H1 (cell line): ENCODE measurements around the gene PGAP2.
"Not testable (repeated sequence)": the region's sequence is repeated elsewhere in the genome, so short reads cannot be mapped to it uniquely, and the experiment has no call there.

Experiments used
- BRCA1 ChIP-seq: IDR thresholded peaks from 2 replicates; pipeline ENCODE4 v1.6.1; 2012; ENCODE audit warnings: low read depth, low read length, improper control_type of control experiment
- CEBPB ChIP-seq: IDR thresholded peaks from 2 replicates; pipeline ENCODE4 v1.6.1; 2012; ENCODE audit warnings: low read depth, low read length
- MAFK ChIP-seq: IDR thresholded peaks from 2 replicates; pipeline ENCODE4 v1.6.1; 2012; ENCODE audit warnings: low read depth, mild to moderate bottlenecking, improper control_type of control experiment, low read length
- POLR2A ChIP-seq, 2 experiments: IDR thresholded peaks; 1 replicate in 1 of 2; 2 replicates in 1 of 2; pipeline ENCODE4 v1.6.1; 2011; ENCODE audit warnings: low read depth in 2 of 2, low read length in 2 of 2, mild to moderate bottlenecking in 2 of 2; ENCODE audit errors: control extremely low read depth in 1 of 2
- POLR2AphosphoS5 ChIP-seq: IDR thresholded peaks from 2 replicates; pipeline ENCODE4 v1.6.1; 2011; ENCODE audit warnings: low read depth, low read length
- RBBP5 ChIP-seq: IDR thresholded peaks from 2 replicates; pipeline ENCODE4 v1.7.1; 2012; ENCODE audit warnings: low read depth, mild to moderate bottlenecking, inconsistent platforms, low read length, moderate library complexity, borderline replicate concordance
- SUZ12 ChIP-seq: fragments of 200-600 bp; sonication (generic); IDR thresholded peaks from 2 replicates; pipeline ENCODE4 v1.6.1; 2012; ENCODE audit warnings: mild to moderate bottlenecking, inconsistent platforms, low read length, moderate library complexity, mixed read lengths
- TAF1 ChIP-seq: IDR thresholded peaks from 2 replicates; pipeline ENCODE4 v1.6.1; 2011; ENCODE audit warnings: mild to moderate bottlenecking, low read depth, low read length
- TF ChIP-seq, protein P1 (sequence below): IDR thresholded peaks from 2 replicates; pipeline ENCODE4 v1.6.1; 2012; ENCODE audit warnings: low read length, inconsistent platforms
- TF ChIP-seq, protein P2 (sequence below), 3 experiments: IDR thresholded peaks; 1 replicate in 2 of 3; 2 replicates in 1 of 3; pipeline versions ENCODE4 v1.5.1 to v1.6.1; 2011; ENCODE audit warnings: low read length in 3 of 3, mild to moderate bottlenecking in 3 of 3, inconsistent platforms in 2 of 3, low read depth in 1 of 3, moderate library complexity in 1 of 3; ENCODE audit not compliant: insufficient read depth in 1 of 3; ENCODE audit errors: control extremely low read depth in 1 of 3

DNA sequence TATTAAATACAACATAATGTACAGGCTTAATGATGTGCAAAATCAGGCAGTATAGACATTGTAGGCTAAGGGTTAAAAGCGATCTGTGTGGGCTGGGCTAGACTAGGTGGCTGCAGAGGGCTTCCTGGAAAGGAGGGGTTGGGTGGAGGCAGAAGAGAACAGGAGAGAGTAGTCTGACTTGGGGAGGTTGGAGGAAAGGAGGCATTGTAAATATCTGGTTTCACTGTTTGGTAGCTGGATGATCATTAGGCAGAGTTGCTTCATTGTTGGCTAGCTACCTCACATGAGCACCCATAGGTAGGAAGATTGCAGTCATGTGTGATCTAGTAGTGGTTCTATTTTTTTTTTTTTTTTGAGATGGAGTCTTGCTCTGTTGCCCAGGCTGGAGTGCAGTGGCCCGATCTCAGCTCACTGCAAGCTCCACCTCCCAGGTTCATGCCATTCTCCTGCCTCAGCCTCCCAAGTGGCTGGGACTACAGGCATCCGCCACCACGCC, 52.6 kb downstream of the PGAP2 start:
- not testable (repeated sequence) for TF ChIP-seq TAF1; SUZ12; BRCA1; POLR2AphosphoS5; CEBPB; MAFK; POLR2A (IDR thresholded peaks at IDR 0.05; ENCODE audit: control extremely low read depth in 1 of 2, low read depth in 2 of 2, low read length in 2 of 2); RBBP5
- TF ChIP-seq, protein P1, sequence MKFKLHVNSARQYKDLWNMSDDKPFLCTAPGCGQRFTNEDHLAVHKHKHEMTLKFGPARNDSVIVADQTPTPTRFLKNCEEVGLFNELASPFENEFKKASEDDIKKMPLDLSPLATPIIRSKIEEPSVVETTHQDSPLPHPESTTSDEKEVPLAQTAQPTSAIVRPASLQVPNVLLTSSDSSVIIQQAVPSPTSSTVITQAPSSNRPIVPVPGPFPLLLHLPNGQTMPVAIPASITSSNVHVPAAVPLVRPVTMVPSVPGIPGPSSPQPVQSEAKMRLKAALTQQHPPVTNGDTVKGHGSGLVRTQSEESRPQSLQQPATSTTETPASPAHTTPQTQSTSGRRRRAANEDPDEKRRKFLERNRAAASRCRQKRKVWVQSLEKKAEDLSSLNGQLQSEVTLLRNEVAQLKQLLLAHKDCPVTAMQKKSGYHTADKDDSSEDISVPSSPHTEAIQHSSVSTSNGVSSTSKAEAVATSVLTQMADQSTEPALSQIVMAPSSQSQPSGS: not testable (repeated sequence)
- TF ChIP-seq, protein P2, sequence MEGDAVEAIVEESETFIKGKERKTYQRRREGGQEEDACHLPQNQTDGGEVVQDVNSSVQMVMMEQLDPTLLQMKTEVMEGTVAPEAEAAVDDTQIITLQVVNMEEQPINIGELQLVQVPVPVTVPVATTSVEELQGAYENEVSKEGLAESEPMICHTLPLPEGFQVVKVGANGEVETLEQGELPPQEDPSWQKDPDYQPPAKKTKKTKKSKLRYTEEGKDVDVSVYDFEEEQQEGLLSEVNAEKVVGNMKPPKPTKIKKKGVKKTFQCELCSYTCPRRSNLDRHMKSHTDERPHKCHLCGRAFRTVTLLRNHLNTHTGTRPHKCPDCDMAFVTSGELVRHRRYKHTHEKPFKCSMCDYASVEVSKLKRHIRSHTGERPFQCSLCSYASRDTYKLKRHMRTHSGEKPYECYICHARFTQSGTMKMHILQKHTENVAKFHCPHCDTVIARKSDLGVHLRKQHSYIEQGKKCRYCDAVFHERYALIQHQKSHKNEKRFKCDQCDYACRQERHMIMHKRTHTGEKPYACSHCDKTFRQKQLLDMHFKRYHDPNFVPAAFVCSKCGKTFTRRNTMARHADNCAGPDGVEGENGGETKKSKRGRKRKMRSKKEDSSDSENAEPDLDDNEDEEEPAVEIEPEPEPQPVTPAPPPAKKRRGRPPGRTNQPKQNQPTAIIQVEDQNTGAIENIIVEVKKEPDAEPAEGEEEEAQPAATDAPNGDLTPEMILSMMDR (IDR thresholded peaks at IDR 0.05; ENCODE audit: control extremely low read depth in 1 of 3, insufficient read depth in 1 of 3, low read depth in 1 of 3, low read length in 3 of 3): not testable (repeated sequence)
